Activated CD4-positive, alpha-beta T cell treated with anti-CD3 and anti-CD28 coated beads for 48 hours (primary cell): ENCODE measurements around the gene ANKRD11.
"Not testable (repeated sequence)": the region's sequence is repeated elsewhere in the genome, so short reads cannot be mapped to it uniquely, and the experiment has no call there.

Experiments used
- DNase-seq: peaks from one replicate; pipeline ENCODE4 v3.0.0-alpha.2; 2020

The ANKRD11 gene

GRCh38 chr16:89277049-89277448, 213.3 kb downstream of the ANKRD11 start:
- no peak for DNase-seq

GRCh38 chr16:89275837-89276720, 214.3 kb downstream of the ANKRD11 start:
- no peak for DNase-seq

GRCh38 chr16:89275284-89275584, 215.1 kb downstream of the ANKRD11 start:
- no peak for DNase-seq

GRCh38 chr16:89274561-89275283, 215.6 kb downstream of the ANKRD11 start:
- DNase-seq: no peak

DNA sequence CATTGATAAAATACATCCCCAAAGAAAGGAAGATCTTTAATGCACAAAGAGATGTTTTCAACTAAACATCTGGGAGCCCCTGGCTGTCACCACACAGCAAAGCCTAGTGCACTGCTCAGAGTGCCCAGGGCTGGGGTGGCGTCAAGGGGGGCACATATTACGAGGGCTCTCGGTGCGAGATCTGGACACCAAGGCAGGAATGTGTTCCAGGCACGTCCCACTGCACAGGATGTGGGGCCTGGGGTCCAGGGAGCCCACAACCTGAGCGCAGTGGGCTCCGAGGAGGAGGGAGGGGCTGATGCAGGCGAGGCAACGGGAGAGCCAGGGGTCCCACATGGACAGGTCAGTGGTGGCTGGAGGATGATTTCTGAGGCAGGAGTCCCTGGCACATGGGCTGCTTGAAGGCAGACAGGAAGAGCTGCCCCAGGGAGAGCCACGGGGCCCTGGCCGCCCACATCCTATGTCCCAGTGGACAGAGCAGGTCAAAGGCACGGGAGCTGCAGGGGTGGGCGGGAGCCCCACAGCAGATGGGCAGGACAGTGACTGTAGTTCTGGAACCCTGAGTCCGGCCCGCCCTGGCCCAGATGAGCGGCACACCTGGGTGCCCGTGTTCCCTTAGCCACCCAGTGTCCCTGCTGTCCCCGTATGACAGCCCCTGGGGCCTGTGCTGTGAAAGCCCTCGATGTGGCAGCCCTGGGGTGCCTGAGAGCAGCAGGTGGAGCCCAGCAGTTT, 216.5 kb downstream of the ANKRD11 start:
- no peak for DNase-seq

DNA sequence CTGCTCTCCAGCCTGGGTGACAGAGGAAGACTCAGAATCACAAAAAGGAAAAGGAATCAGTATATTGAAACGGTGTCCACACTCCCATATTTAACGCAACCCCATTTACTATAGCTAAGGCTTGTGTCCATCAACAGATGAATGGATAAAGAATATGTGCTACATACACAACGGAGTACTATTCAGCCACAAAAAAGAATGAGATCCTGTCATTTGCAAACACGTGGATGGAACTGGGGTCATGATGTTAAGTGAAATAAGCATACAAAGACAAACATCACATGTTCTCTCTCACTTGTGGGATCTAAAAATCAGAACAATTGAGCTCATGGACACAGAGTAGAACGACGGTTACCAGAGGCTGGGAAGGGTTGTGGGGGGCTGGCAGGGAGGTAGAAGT, 217.7 kb downstream of the ANKRD11 start:
- no peak for DNase-seq

- DNase-seq: no peak
Measured at GRCh38 chr16:89270666-89271345, 219.6 kb downstream of the ANKRD11 start.

- no peak for DNase-seq
Measured at GRCh38 chr16:89269805-89270665, 220.3 kb downstream of the ANKRD11 start.

GRCh38 chr16:89268987-89269735, 221.2 kb downstream of the ANKRD11 start:
- DNase-seq: no peak

DNA sequence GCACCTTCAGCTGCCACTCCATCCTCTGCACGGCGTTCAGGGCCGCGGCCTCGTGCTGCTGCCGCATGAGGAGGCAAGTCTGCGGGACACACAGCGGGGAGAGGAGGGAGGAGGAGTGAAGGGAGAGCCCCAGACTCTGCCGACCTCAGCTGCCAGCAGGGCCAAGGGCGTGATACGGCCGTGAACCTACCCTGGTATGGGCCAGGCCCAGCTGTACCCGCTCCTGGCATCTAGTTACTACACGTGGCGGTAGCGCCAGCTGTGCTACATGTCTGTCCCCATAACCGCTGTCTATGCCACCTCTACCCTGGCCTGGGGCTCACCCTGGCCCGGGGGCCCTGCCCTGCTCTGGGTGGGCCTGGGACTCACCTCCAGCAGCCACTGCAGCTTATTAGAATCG, 221.8 kb downstream of the ANKRD11 start:
- no peak for DNase-seq

GRCh38 chr16:89267746-89268145, 222.6 kb downstream of the ANKRD11 start:
- DNase-seq: not testable (repeated sequence)

GRCh38 chr16:89266521-89267134, 223.7 kb downstream of the ANKRD11 start:
- no peak for DNase-seq

DNA sequence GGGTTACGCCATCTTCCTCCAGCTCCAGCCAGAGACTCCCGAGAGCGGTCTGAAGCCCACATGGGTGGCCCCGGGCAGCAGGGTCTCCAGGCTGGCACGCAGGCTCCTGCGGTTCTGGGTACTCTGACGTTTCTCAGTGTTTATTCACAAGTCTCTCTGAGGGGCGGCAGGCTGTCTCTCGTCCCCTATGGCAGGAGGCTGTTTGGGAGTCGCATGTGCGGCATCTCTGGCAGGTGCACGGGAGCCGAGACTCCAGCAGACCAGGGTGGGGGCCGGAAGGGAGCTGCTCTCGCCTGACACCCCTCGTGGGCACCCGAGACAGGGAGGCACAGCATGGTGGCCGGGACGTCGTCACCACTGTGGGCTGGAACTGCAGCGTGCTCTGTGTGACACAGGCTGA, 224.7 kb downstream of the ANKRD11 start:
- no peak for DNase-seq

- no peak for DNase-seq
Measured at GRCh38 chr16:89264800-89265550, 225.4 kb downstream of the ANKRD11 start.

- DNase-seq: no peak
Measured at GRCh38 chr16:89261691-89262563, 228.4 kb downstream of the ANKRD11 start.

DNA sequence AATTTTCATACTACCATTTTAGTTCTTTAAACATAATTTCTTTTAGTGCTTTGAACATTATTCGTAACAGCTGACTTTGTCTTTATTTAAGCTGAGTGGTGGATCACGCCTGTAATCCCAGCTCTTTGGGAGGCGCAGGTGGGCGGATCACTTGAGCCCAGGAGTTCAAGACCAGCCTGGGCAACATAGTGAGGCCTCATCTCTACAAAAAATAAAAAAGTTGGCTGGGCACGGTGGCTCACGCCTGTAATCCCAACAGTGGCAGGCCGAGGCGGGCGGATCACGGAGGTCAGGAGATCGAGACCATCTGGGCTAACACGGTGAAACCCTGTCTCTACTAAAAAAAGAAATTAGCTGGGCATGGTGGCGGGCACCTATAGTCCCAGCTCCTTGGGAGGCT, 230.5 kb downstream of the ANKRD11 start:
- not testable (repeated sequence) for DNase-seq

GRCh38 chr16:89257757-89258465, 232.4 kb downstream of the ANKRD11 start:
- no peak for DNase-seq

DNA sequence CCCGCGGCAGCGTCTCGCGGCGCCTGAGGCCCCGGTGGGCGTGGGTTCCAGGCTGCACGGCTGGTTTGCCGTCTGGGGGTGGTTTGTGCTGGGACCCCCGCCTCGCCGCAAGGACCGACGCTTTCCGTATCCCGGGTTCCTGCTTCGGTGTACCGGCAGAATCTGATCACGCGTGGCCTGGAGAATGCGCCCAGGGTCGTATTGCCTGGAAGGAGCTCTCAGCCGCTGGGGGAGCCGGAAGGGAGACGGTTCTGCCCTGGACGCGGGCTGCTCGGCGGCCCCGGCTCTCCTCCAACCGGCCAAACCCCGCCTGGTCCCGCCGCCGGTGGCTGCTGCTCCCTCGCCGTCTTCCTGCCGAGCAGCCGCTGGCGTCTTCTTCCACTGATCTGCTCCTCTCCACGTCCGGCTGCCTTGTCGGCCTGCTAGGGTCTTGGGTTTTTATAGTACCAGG, 233.1 kb downstream of the ANKRD11 start:
- DNase-seq: no peak
